ENCODE measurements around the gene CHID1.

CHID1 gene

DNA sequence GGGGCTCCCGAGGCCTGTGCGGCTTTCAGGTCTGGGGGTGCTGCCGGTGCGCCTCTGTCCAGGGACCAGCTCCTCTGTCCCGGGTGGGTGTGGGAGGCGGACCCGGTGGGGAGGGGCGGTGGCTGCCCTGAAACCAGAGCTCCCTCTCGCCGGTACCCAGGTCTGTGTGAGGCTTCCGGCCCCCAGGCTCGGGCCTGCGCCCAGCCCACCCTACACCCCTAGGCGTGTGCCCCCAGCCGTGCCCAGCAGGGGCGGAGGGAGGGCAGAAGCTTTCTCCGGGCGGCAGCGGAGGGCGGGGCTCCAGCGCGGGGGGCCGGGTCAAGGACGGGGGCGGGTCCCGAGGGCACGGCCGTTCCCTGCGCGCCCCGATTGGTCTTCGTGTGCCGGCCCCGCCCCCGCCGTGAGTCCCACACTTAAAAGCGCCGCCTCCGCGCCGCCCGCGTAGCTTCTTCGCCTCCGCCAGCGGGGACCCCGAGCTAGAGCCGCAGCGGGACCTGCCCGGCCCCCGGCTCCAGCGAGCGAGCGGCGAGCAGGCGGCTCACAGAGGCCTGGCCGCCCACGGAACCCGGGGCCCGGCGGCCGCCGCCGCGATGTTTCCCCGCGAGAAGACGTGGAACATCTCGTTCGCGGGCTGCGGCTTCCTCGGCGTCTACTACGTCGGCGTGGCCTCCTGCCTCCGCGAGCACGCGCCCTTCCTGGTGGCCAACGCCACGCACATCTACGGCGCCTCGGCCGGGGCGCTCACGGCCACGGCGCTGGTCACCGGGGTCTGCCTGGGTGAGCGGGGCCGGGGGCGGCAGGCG is 91.3 kb downstream of the CHID1 start:
- no peak for DNase-seq

DNA sequence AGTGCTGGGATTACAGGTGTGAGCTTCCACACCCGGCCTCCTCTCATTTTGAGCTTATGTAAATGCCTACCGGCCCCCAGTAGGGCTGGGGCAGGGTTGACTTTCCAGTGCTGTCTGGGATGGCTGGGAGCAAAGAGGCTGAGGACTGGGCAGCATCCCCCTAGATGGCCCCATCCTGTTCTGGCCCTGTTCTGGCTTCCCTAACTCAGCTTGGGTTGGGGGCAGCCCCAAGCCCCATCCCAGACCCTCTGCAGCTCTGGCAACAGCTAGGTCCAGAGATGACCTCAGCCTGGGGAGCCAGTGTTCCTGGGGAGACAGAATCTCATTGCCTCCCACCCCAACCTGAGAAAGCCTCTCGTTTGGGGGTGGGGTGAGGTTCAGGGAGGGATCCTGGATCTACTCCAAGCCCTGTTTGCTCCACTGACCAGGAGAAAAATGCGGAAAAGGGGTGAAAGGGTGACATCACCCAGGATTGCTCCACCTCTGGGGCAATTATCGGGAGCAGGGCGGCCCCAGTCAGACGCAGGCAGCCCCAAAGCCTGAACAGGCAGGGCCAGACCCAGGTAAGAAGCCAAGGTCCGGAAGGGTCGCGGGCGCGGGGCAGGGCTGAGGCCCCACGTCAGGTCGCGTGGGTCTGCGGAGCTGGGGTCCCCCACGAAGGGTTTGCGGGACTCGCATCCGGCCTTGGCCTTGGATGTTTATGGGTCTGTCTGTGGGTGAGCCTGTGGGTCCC is 92.0 kb downstream of the CHID1 start, which contains the start of gene PNPLA2:
PNPLA2 (plus strand) TSS at position 519 of the 733 bp plus-strand sequence. CDS start 805 bp downstream, outside the sequence.
- no peak for DNase-seq

Data from SIG-M5 (cell line).